ENCODE data around the gene PAX9.
"Not testable (repeated sequence)": the region's sequence is repeated elsewhere in the genome, so short reads cannot be mapped to it uniquely, and the experiment has no call there.

The PAX9 gene

GRCh38 chr14:36674659-36675058 is 13.0 kb downstream of the PAX9 start:
- no peak overlapping the region for H3K27ac ChIP-seq
- TF ChIP-seq, protein P1, sequence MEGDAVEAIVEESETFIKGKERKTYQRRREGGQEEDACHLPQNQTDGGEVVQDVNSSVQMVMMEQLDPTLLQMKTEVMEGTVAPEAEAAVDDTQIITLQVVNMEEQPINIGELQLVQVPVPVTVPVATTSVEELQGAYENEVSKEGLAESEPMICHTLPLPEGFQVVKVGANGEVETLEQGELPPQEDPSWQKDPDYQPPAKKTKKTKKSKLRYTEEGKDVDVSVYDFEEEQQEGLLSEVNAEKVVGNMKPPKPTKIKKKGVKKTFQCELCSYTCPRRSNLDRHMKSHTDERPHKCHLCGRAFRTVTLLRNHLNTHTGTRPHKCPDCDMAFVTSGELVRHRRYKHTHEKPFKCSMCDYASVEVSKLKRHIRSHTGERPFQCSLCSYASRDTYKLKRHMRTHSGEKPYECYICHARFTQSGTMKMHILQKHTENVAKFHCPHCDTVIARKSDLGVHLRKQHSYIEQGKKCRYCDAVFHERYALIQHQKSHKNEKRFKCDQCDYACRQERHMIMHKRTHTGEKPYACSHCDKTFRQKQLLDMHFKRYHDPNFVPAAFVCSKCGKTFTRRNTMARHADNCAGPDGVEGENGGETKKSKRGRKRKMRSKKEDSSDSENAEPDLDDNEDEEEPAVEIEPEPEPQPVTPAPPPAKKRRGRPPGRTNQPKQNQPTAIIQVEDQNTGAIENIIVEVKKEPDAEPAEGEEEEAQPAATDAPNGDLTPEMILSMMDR (IDR thresholded peaks at IDR 0.05): no peak
- no peak for TF ChIP-seq ZFX (IDR thresholded peaks at IDR 0.05; ENCODE audit: borderline replicate concordance)

GRCh38 chr14:36675581-36675980 is 13.9 kb downstream of the PAX9 start:
- no peak overlapping the region for H3K27ac ChIP-seq
- TF ChIP-seq, protein P1 (IDR thresholded peaks at IDR 0.05): no peak
- TF ChIP-seq ZFX (IDR thresholded peaks at IDR 0.05; ENCODE audit: borderline replicate concordance): no peak

GRCh38 chr14:36676236-36676635 is 14.6 kb downstream of the PAX9 start:
- H3K27ac ChIP-seq: no peak overlapping the region
- TF ChIP-seq, protein P1 (IDR thresholded peaks at IDR 0.05): no peak

- no peak for TF ChIP-seq ZFX (IDR thresholded peaks at IDR 0.05; ENCODE audit: borderline replicate concordance)
- TF ChIP-seq, protein P1 (IDR thresholded peaks at IDR 0.05): no peak
- H3K27ac ChIP-seq: peak overlapping the region; percentile 84
Observed at GRCh38 chr14:36682338-36682737, 20.7 kb downstream of the PAX9 start.

DNA sequence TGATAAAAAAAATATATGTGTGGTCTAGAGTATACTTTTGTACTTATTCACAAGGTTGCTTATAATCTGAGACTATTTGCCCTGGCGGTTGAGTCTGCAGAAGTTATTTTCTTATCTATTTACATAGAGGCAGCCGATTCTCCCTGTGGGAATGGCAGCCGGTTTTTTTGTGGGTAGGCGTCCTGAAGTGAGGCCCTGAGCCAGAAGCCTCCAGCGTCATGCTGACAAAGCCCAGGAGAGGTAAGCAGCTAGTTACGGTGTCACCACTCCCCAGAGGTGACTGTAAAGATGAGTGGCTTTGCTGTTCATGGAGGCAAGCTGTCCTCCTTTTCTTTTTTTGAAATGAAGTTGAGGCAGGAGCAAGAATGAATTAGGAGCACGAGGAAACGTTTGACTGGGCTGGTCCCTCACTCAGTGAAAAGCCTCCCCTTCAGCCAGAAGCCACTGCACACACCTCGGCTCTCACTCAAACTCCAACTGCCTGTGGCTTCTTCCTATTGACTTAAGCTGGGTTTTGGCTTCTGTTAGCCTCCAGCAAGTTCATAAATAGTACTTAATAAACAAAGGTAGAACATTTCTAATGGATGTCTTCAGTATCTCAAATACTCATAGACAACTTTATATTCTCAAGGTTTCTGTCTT is 21.5 kb downstream of the PAX9 start:
- TF ChIP-seq ZFX (IDR thresholded peaks at IDR 0.05; ENCODE audit: borderline replicate concordance): no peak
- TF ChIP-seq, protein P1 (IDR thresholded peaks at IDR 0.05): no peak

GRCh38 chr14:36684946-36685345 is 23.3 kb downstream of the PAX9 start:
- no peak overlapping the region for H3K27ac ChIP-seq
- TF ChIP-seq, protein P1 (IDR thresholded peaks at IDR 0.05): no peak
- TF ChIP-seq ZFX (IDR thresholded peaks at IDR 0.05; ENCODE audit: borderline replicate concordance): no peak

More for the DNA sequence above, 21.5 kb downstream of the PAX9 start:
- peak overlapping the region; percentile 84 for H3K27ac ChIP-seq

GRCh38 chr14:36690311-36691040 is 28.8 kb downstream of the PAX9 start:
- TF ChIP-seq ZFX (IDR thresholded peaks at IDR 0.05; ENCODE audit: borderline replicate concordance): no peak
- TF ChIP-seq, protein P1 (IDR thresholded peaks at IDR 0.05): no peak
- H3K27ac ChIP-seq: no peak overlapping the region

- not testable (repeated sequence) for H3K27ac ChIP-seq
Observed at GRCh38 chr14:36699420-36699819, 37.8 kb downstream of the PAX9 start.

Data from 22Rv1 (cell line).